Measurements from ENCODE around the gene NUMB.

NUMB gene

DNA sequence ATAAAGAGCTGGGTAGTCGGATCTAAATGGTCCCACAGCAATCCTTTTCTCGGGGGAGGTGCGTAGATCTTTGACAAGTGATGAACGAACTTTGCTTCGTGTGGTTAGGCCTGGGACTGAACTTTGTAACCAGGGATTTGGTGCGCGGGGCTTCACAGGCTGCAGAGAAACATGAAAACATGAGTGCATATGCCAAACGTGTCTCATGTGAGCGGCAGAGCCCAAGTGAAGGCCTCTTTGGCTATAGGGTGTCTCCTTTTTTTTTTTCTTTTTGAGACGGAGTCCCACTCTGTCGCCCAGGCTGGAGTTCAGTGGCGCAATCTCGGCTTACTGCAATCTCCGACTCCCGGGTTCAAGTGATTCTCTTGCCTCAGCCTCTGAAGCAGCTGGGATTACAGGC lies 20.3 kb upstream of the NUMB start:
- Histone ChIP-seq H3K4me3 (ENCODE audit: insufficient read depth, low read depth, low read length, poor library complexity, severe bottlenecking) (no peak overlapping the region), H3K27ac (ENCODE audit: insufficient read depth, low read length, poor library complexity, severe bottlenecking) (no peak overlapping the region), H3K4me1 (ENCODE audit: control insufficient read depth, insufficient read depth, low read length, poor library complexity, severe bottlenecking) (no peaks in the 10 kb centered on the region), H3K27me3 (replicated peaks; ENCODE audit: control insufficient read depth, insufficient read depth, low read length, poor library complexity, severe bottlenecking) (no peaks in the 10 kb centered on the region), H3K9me3 (ENCODE audit: control insufficient read depth, low read length) (no peaks in the 10 kb centered on the region), H3K36me3 (ENCODE audit: control insufficient read depth, insufficient read depth, low read length) (no peaks in the 10 kb centered on the region)
- DNase-seq, result no peak

DNA sequence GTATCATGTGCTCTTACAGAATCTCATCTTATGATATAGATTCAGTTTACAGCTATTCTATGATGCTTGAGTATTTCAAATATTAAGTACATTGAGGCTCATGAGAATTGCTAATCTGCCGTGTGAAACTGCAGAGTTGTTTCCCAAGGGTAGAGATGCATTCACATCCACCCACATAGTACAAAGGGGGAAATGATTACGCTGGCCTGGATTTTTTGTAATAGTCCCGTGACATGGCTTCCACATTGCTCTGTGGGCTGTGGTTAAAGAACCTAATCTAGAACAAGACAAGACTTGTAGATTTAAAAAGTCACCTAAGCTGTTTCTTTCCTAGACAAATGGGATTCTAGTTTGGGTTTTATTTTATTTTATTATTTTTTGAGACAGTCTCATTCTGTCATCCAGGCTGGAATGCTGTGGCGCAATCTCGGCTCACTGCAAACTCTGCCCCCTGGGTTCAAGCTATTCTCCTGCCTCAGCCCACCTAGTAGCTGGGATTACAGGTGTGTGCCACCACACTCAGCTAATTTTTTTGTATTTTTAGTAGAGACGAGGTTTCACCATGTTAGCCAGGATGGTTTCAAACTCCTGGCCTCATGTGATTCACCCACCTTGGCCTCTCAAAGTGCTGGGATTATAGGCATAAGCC lies 19.4 kb upstream of the NUMB start:
- Histone ChIP-seq H3K27me3 (replicated peaks; ENCODE audit: control insufficient read depth, insufficient read depth, low read length, poor library complexity, severe bottlenecking) (no peaks in the 10 kb centered on the region), H3K9me3 (ENCODE audit: control insufficient read depth, low read length) (no peaks in the 10 kb centered on the region), H3K4me1 (ENCODE audit: control insufficient read depth, insufficient read depth, low read length, poor library complexity, severe bottlenecking) (no peaks in the 10 kb centered on the region), H3K36me3 (ENCODE audit: control insufficient read depth, insufficient read depth, low read length) (no peaks in the 10 kb centered on the region), H3K4me3 (ENCODE audit: insufficient read depth, low read depth, low read length, poor library complexity, severe bottlenecking) (no peak overlapping the region), H3K27ac (ENCODE audit: insufficient read depth, low read length, poor library complexity, severe bottlenecking) (no peak overlapping the region)
- no peak for DNase-seq

DNA sequence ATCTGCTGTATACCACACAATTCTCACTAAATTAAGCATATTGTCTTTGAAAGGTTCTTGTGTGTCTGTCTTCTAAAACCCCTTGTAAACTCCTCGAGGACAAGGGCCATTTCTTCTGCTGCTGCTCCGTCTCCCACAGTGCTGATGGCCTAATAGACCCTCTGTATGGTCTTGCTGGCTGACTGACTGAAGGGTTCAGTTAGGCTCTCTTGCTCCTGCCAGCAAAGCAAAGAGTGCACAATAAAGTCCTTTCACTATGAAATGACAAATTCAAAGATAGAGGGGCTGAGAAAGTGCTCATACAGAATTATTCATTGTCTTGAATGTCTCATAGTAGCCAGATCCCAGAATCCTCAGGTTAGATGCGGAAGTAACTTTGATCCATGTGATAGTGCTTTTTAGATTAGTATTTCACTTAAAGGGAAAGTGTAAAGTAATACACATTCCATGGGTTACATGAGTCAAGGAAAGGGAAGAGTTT lies 18.1 kb upstream of the NUMB start:
- no peak overlapping the region for H3K4me3 ChIP-seq (ENCODE audit: insufficient read depth, low read depth, low read length, poor library complexity, severe bottlenecking)

GRCh38 chr14:73474952-73475351 lies 16.6 kb upstream of the NUMB start:
- no peak overlapping the region for H3K4me3 ChIP-seq (ENCODE audit: insufficient read depth, low read depth, low read length, poor library complexity, severe bottlenecking)
- DNase-seq, result no peak
- no peaks in the 10 kb centered on the region for H3K9me3 ChIP-seq (ENCODE audit: control insufficient read depth, low read length)
- no peak overlapping the region for H3K27ac ChIP-seq (ENCODE audit: insufficient read depth, low read length, poor library complexity, severe bottlenecking)
- no peaks in the 10 kb centered on the region for H3K4me1 ChIP-seq (ENCODE audit: control insufficient read depth, insufficient read depth, low read length, poor library complexity, severe bottlenecking)
- H3K36me3 ChIP-seq (ENCODE audit: control insufficient read depth, insufficient read depth, low read length), result no peaks in the 10 kb centered on the region
- H3K27me3 ChIP-seq (replicated peaks; ENCODE audit: control insufficient read depth, insufficient read depth, low read length, poor library complexity, severe bottlenecking), result no peaks in the 10 kb centered on the region

More for the DNA sequence above, 18.1 kb upstream of the NUMB start:
- no peaks in the 10 kb centered on the region for H3K4me1 ChIP-seq (ENCODE audit: control insufficient read depth, insufficient read depth, low read length, poor library complexity, severe bottlenecking)
- no peak for DNase-seq
- no peaks in the 10 kb centered on the region for H3K9me3 ChIP-seq (ENCODE audit: control insufficient read depth, low read length)
- H3K27ac ChIP-seq (ENCODE audit: insufficient read depth, low read length, poor library complexity, severe bottlenecking), result no peak overlapping the region
- H3K36me3 ChIP-seq (ENCODE audit: control insufficient read depth, insufficient read depth, low read length), result no peaks in the 10 kb centered on the region
- no peaks in the 10 kb centered on the region for H3K27me3 ChIP-seq (replicated peaks; ENCODE audit: control insufficient read depth, insufficient read depth, low read length, poor library complexity, severe bottlenecking)

DNA sequence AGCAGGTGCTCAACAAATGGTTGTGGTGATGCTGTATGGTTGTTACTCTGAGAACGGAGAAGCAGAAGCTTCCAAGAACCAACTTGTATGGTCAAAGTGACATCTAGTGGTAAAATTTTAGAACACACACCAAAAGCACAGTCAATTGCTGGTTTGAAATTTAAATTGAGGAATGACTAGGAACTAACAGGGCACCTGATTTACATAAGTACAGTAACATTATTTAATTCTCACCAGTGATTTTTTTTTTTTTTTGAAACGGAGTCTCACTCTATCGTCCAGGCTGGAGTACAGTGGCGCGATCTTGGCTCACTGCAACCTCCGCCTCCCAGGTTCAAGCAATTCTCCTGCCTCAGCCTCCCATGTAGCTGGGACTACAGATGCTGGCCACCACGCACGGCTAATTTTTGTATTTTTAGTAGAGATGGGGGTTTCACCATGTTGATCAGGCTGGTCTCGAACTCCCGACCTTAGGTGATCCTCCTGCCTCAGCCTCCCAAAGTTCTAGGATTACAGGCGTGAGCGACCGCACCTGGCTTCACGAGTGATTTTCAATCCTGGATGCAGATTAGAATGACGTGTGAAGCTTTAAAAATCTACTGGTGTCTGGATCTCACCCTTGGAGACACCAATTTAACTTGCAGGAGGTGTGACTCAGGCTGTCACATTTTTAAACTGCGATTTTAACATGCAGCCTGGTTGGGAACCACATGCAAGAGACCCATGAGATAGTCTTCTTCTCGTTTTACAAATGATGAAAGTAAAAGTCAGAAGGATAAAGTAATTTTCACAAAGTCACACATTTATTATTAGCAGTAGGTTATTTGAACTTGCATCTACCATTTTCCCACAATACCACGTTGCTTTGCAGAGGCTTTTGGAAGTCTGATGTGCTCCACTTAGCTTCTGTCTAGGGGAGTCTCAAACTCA lies 14.1 kb upstream of the NUMB start:
- no peaks in the 10 kb centered on the region for H3K4me1 ChIP-seq (ENCODE audit: control insufficient read depth, insufficient read depth, low read length, poor library complexity, severe bottlenecking)
- no peak overlapping the region for H3K4me3 ChIP-seq (ENCODE audit: insufficient read depth, low read depth, low read length, poor library complexity, severe bottlenecking)
- H3K36me3 ChIP-seq (ENCODE audit: control insufficient read depth, insufficient read depth, low read length), result no peaks in the 10 kb centered on the region
- DNase-seq, result no peak
- no peaks in the 10 kb centered on the region for H3K9me3 ChIP-seq (ENCODE audit: control insufficient read depth, low read length)
- H3K27me3 ChIP-seq (replicated peaks; ENCODE audit: control insufficient read depth, insufficient read depth, low read length, poor library complexity, severe bottlenecking), result no peaks in the 10 kb centered on the region
- no peak overlapping the region for H3K27ac ChIP-seq (ENCODE audit: insufficient read depth, low read length, poor library complexity, severe bottlenecking)

DNA sequence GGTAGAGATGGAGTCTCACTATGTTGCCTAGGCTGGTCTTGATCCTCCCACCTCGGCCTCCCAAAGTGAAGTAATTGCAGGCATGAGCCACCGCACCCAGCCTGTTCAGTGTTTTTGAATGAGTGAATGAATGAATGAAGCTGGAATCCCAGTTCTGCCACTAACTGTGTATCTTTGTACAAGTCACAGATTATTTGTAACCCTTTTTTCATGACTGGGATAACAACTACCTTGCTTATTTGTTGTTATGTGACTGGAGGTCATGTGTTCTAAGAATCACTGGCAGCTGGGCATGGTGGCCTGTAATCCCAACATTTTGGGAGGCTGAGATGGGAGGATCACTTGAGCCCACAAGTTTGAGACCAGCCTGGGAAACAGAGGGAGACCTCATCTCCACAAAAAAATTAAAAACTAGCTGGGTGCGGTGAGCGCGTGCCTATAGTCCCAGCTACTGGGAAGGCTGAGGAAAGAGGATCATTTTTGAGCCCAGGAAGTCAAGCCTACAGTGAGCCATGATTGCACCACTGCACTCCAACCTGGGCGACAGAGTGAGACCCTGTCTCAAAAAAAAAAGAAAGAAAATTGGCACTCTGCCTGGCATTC lies 13.3 kb upstream of the NUMB start:
- Histone ChIP-seq H3K27ac (ENCODE audit: insufficient read depth, low read length, poor library complexity, severe bottlenecking) (no peak overlapping the region), H3K9me3 (ENCODE audit: control insufficient read depth, low read length) (no peaks in the 10 kb centered on the region), H3K27me3 (replicated peaks; ENCODE audit: control insufficient read depth, insufficient read depth, low read length, poor library complexity, severe bottlenecking) (no peaks in the 10 kb centered on the region), H3K4me1 (ENCODE audit: control insufficient read depth, insufficient read depth, low read length, poor library complexity, severe bottlenecking) (no peaks in the 10 kb centered on the region), H3K36me3 (ENCODE audit: control insufficient read depth, insufficient read depth, low read length) (no peaks in the 10 kb centered on the region), H3K4me3 (ENCODE audit: insufficient read depth, low read depth, low read length, poor library complexity, severe bottlenecking) (no peak overlapping the region)
- DNase-seq, result no peak

DNA sequence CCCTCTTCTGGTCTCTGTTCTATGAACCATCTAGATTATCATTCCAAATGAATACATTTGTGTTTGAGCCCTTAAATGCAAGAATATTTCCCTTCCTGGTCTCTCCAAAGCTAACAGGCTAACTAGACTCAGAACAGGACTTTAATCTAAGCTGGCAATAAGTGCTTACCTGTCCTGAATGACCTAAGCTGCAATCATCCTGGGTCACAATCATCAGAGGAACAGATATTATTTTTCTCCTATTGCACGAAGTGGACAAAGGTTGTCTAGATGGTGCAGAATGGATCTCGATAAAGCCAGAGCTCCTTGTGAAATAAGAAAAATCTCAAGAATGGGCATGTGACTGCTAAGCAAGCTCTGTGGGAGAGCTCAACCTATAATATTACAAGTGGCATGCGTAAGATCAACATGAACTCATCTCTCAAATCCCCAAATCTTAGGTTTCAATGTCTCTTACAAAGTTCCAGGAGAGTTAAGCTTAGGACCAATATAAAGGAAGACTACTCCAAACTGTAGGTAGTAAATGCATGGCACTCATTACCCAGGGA lies 10.6 kb upstream of the NUMB start:
- H3K27me3 ChIP-seq (replicated peaks; ENCODE audit: control insufficient read depth, insufficient read depth, low read length, poor library complexity, severe bottlenecking), result no peaks in the 10 kb centered on the region
- H3K4me1 ChIP-seq (ENCODE audit: control insufficient read depth, insufficient read depth, low read length, poor library complexity, severe bottlenecking), result peaks cover 4% of the 10 kb centered on the region
- H3K9me3 ChIP-seq (ENCODE audit: control insufficient read depth, low read length), result no peaks in the 10 kb centered on the region
- no peak overlapping the region for H3K4me3 ChIP-seq (ENCODE audit: insufficient read depth, low read depth, low read length, poor library complexity, severe bottlenecking)
- H3K36me3 ChIP-seq (ENCODE audit: control insufficient read depth, insufficient read depth, low read length), result no peaks in the 10 kb centered on the region
- no peak overlapping the region for H3K27ac ChIP-seq (ENCODE audit: insufficient read depth, low read length, poor library complexity, severe bottlenecking)
- no peak for DNase-seq

DNA sequence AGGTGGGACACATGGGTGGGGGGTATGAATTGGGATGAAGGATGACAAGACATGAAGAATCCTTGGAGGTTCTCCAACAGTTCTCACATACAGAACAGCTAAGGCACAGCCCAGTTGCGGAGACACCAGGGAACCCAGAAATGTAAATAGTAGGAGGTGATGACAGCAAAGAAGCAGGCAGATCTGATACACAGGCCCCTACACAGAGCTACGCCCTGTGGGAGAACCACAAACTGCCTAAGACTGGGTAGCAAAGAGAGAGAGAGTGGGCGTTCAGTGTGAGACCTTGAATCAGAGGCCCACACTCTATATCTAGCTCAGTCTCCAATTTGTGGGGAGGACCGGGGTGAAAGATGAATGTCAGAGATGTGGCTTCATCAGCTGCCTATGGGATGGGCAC lies 9.5 kb upstream of the NUMB start:
- Histone ChIP-seq H3K4me1 (ENCODE audit: control insufficient read depth, insufficient read depth, low read length, poor library complexity, severe bottlenecking) (peaks cover 4% of the 10 kb centered on the region), H3K9me3 (ENCODE audit: control insufficient read depth, low read length) (no peaks in the 10 kb centered on the region), H3K4me3 (ENCODE audit: insufficient read depth, low read depth, low read length, poor library complexity, severe bottlenecking) (no peak overlapping the region), H3K36me3 (ENCODE audit: control insufficient read depth, insufficient read depth, low read length) (no peaks in the 10 kb centered on the region), H3K27me3 (replicated peaks; ENCODE audit: control insufficient read depth, insufficient read depth, low read length, poor library complexity, severe bottlenecking) (no peaks in the 10 kb centered on the region), H3K27ac (ENCODE audit: insufficient read depth, low read length, poor library complexity, severe bottlenecking) (no peak overlapping the region)
- DNase-seq, result no peak

GRCh38 chr14:73467377-73467776 lies 9.0 kb upstream of the NUMB start:
- Histone ChIP-seq H3K36me3 (ENCODE audit: control insufficient read depth, insufficient read depth, low read length) (no peaks in the 10 kb centered on the region), H3K9me3 (ENCODE audit: control insufficient read depth, low read length) (no peaks in the 10 kb centered on the region), H3K27ac (ENCODE audit: insufficient read depth, low read length, poor library complexity, severe bottlenecking) (no peak overlapping the region), H3K27me3 (replicated peaks; ENCODE audit: control insufficient read depth, insufficient read depth, low read length, poor library complexity, severe bottlenecking) (no peaks in the 10 kb centered on the region), H3K4me1 (ENCODE audit: control insufficient read depth, insufficient read depth, low read length, poor library complexity, severe bottlenecking) (peaks cover 4% of the 10 kb centered on the region), H3K4me3 (ENCODE audit: insufficient read depth, low read depth, low read length, poor library complexity, severe bottlenecking) (no peak overlapping the region)
- DNase-seq, result no peak

Data from effector memory CD4-positive, alpha-beta T cell (primary cell).